ENCODE results near the gene EMC8.
"Not testable (repeated sequence)": the region's sequence is repeated elsewhere in the genome, so short reads cannot be mapped to it uniquely, and the experiment has no call there.

The EMC8 gene

GRCh38 chr16:85812031-85812807, 12.9 kb upstream of the EMC8 start:
- no peak for TF ChIP-seq CTCF (IDR thresholded peaks at IDR 0.05; ENCODE audit: borderline replicate concordance, insufficient read depth, low read depth, low read length)

GRCh38 chr16:85810742-85811115, 11.4 kb upstream of the EMC8 start:
- no peak overlapping the region for H3K4me3 ChIP-seq (ENCODE audit: low read depth, low read length)
- no peak for TF ChIP-seq CTCF (IDR thresholded peaks at IDR 0.05; ENCODE audit: borderline replicate concordance, insufficient read depth, low read depth, low read length)

More at GRCh38 chr16:85812031-85812807, 12.9 kb upstream of the EMC8 start:
- no peak overlapping the region for H3K4me3 ChIP-seq (ENCODE audit: low read depth, low read length)

- no peak for TF ChIP-seq CTCF (IDR thresholded peaks at IDR 0.05; ENCODE audit: borderline replicate concordance, insufficient read depth, low read depth, low read length)
- H3K4me3 ChIP-seq (ENCODE audit: low read depth, low read length): no peak overlapping the region
These were observed 10.9 kb upstream of the EMC8 start for GRCh38 chr16:85810097-85810741.

GRCh38 chr16:85809645-85810044, 10.3 kb upstream of the EMC8 start:
- H3K4me3 ChIP-seq (ENCODE audit: low read depth, low read length): no peak overlapping the region
- TF ChIP-seq CTCF (IDR thresholded peaks at IDR 0.05; ENCODE audit: borderline replicate concordance, insufficient read depth, low read depth, low read length): no peak

- TF ChIP-seq CTCF (IDR thresholded peaks at IDR 0.05; ENCODE audit: borderline replicate concordance, insufficient read depth, low read depth, low read length): no peak
- no peak overlapping the region for H3K4me3 ChIP-seq (ENCODE audit: low read depth, low read length)
These were observed 9.6 kb upstream of the EMC8 start for GRCh38 chr16:85808926-85809325.

GRCh38 chr16:85808104-85808503, 8.8 kb upstream of the EMC8 start:
- H3K4me3 ChIP-seq (ENCODE audit: low read depth, low read length): not testable (repeated sequence)

- not testable (repeated sequence) for H3K4me3 ChIP-seq (ENCODE audit: low read depth, low read length)
These were observed 8.0 kb upstream of the EMC8 start for GRCh38 chr16:85807340-85807739.

- TF ChIP-seq CTCF (IDR thresholded peaks at IDR 0.05; ENCODE audit: borderline replicate concordance, insufficient read depth, low read depth, low read length): no peak
- no peak overlapping the region for H3K4me3 ChIP-seq (ENCODE audit: low read depth, low read length)
These were observed 7.2 kb upstream of the EMC8 start for GRCh38 chr16:85806539-85806938.

Measured in GM12875 (cell line).